ENCODE measurements around the gene OR51E2. TPM values are rescaled to one million over a fixed set of nuclear protein-coding genes. Genes with fewer than 3 reads are reported as not detected.

Gene OR51E2
- total RNA-seq, 4 donors from 2014 or later, result 0.37 to 10.3 (median 2.0) TPM

- WGBS, 2 donors (ENCODE audit: low coverage in 1 of 2), result 49 to 59% methylated on average over 5 of the region's 5 CpGs
- in situ Hi-C loops (cut with MboI; ENCODE audit: low pct_ligation_motif_present in 1 of 4, low pct_unique_long_range_greater_than_20kb in 1 of 4, low sequenced_read_pairs in 3 of 4), result loop anchor here (25.0 kb wide), 2 partner anchors 194 to 369 kb away; partner anchors contain the start of gene OR51S1 (in 1 of the 4)
- H3K4me1 ChIP-seq, result no peaks in the 10 kb centered on the region
Observed at GRCh38 chr11:4643076-4643475, 54.6 kb downstream of the OR51E2 start.

GRCh38 chr11:4642043-4642442 lies 55.6 kb downstream of the OR51E2 start:
- DNase-seq, result no peak
- WGBS, 2 donors (ENCODE audit: low coverage in 1 of 2), result 65% methylated on average over 4 to 7 of the region's 7 CpGs
- in situ Hi-C loops (cut with MboI; ENCODE audit: low pct_ligation_motif_present in 1 of 4, low pct_unique_long_range_greater_than_20kb in 1 of 4, low sequenced_read_pairs in 3 of 4) (loop anchor here (25.0 kb wide), 2 partner anchors 195 to 370 kb away; partner anchors contain the start of gene OR51S1 (in 1 of the 4)), intact Hi-C loops (cut with DNase I; ENCODE audit: low total_unique reads) (no loop called here)
- Histone ChIP-seq H3K9me3 (no peaks in the 10 kb centered on the region), H3K4me1 (peaks cover 0 to under 1% (median 0%) of the 10 kb centered on the region in 4 donors), H3K4me3 (no peak overlapping the region), H3K27ac (no peak overlapping the region), H3K36me3 (no peaks in the 10 kb centered on the region), H3K27me3 (no peaks in the 10 kb centered on the region)
- TF ChIP-seq POLR2A (IDR thresholded peaks at IDR 0.05), result no peak
- no peak for TF ChIP-seq POLR2AphosphoS5 (IDR thresholded peaks at IDR 0.05)
- TF ChIP-seq CTCF (IDR thresholded peaks at IDR 0.05), result no peak
- TF ChIP-seq EP300 (IDR thresholded peaks at IDR 0.05; ENCODE audit: low read depth), result no peak

More at GRCh38 chr11:4643076-4643475, 54.6 kb downstream of the OR51E2 start:
- Histone ChIP-seq H3K27me3 (no peaks in the 10 kb centered on the region), H3K9me3 (no peaks in the 10 kb centered on the region), H3K27ac (no peak overlapping the region), H3K36me3 (no peaks in the 10 kb centered on the region), H3K4me3 (no peak overlapping the region)
- intact Hi-C loops (cut with DNase I; ENCODE audit: low total_unique reads), result no loop called here
- DNase-seq, result no peak
- TF ChIP-seq CTCF (IDR thresholded peaks at IDR 0.05) (no peak), POLR2A (IDR thresholded peaks at IDR 0.05) (no peak), POLR2AphosphoS5 (IDR thresholded peaks at IDR 0.05) (no peak), EP300 (IDR thresholded peaks at IDR 0.05; ENCODE audit: low read depth) (no peak)

GRCh38 chr11:4641501-4641900 lies 56.2 kb downstream of the OR51E2 start:
- TF ChIP-seq EP300 (IDR thresholded peaks at IDR 0.05; ENCODE audit: low read depth) (no peak), POLR2AphosphoS5 (IDR thresholded peaks at IDR 0.05) (no peak), POLR2A (IDR thresholded peaks at IDR 0.05) (no peak), CTCF (IDR thresholded peaks at IDR 0.05) (no peak)

GRCh38 chr11:4639931-4640330 lies 57.7 kb downstream of the OR51E2 start:
- intact Hi-C loops (cut with DNase I; ENCODE audit: low total_unique reads), result loop anchor here (5.0 kb wide), 1 partner anchor 187 kb away; no protein-coding TSS in a partner anchor
- TF ChIP-seq POLR2AphosphoS5 (IDR thresholded peaks at IDR 0.05) (no peak), POLR2A (IDR thresholded peaks at IDR 0.05) (no peak), EP300 (IDR thresholded peaks at IDR 0.05; ENCODE audit: low read depth) (no peak), CTCF (IDR thresholded peaks at IDR 0.05) (no peak)
- H3K27me3 ChIP-seq, result peaks cover 3% of the 10 kb centered on the region
- in situ Hi-C loops (cut with MboI; ENCODE audit: low pct_ligation_motif_present in 1 of 4, low pct_unique_long_range_greater_than_20kb in 1 of 4, low sequenced_read_pairs in 3 of 4), result loop anchor here (10.0 to 25.0 kb wide), 3 partner anchors 197 to 372 kb away; partner anchors contain the start of gene OR51S1 (in 1 of the 4)
- no peaks in the 10 kb centered on the region for H3K9me3 ChIP-seq
- peaks cover 0 to 4% (median 0%) of the 10 kb centered on the region in 4 donors for H3K4me1 ChIP-seq
- no peak overlapping the region for H3K27ac ChIP-seq
- DNase-seq, result no peak
- H3K4me3 ChIP-seq, result no peak overlapping the region
- 82 to 86% methylated on average over 2 to 6 of the region's 6 CpGs for WGBS, 2 donors (ENCODE audit: low coverage in 1 of 2)
- no peaks in the 10 kb centered on the region for H3K36me3 ChIP-seq

More at GRCh38 chr11:4641501-4641900, 56.2 kb downstream of the OR51E2 start:
- Histone ChIP-seq H3K4me1 (peaks cover 0 to 4% (median 0%) of the 10 kb centered on the region in 4 donors), H3K4me3 (no peak overlapping the region), H3K36me3 (no peaks in the 10 kb centered on the region), H3K27me3 (no peaks in the 10 kb centered on the region), H3K27ac (no peak overlapping the region), H3K9me3 (no peaks in the 10 kb centered on the region)
- intact Hi-C loops (cut with DNase I; ENCODE audit: low total_unique reads), result no loop called here
- in situ Hi-C loops (cut with MboI; ENCODE audit: low pct_ligation_motif_present in 1 of 4, low pct_unique_long_range_greater_than_20kb in 1 of 4, low sequenced_read_pairs in 3 of 4), result loop anchor here (25.0 kb wide), 2 partner anchors 196 to 371 kb away; partner anchors contain the start of gene OR51S1 (in 1 of the 4)
- WGBS, 2 donors (ENCODE audit: low coverage in 1 of 2), result 92 to 93% methylated on average over 5 to 7 of the region's 7 CpGs
- no peak for DNase-seq

Data from transverse colon (tissue), 4 donors.